ENCODE data around the gene PSPC1.
"Not testable (repeated sequence)": the region's sequence is repeated elsewhere in the genome, so short reads cannot be mapped to it uniquely, and the experiment has no call there.

PSPC1 gene

DNA sequence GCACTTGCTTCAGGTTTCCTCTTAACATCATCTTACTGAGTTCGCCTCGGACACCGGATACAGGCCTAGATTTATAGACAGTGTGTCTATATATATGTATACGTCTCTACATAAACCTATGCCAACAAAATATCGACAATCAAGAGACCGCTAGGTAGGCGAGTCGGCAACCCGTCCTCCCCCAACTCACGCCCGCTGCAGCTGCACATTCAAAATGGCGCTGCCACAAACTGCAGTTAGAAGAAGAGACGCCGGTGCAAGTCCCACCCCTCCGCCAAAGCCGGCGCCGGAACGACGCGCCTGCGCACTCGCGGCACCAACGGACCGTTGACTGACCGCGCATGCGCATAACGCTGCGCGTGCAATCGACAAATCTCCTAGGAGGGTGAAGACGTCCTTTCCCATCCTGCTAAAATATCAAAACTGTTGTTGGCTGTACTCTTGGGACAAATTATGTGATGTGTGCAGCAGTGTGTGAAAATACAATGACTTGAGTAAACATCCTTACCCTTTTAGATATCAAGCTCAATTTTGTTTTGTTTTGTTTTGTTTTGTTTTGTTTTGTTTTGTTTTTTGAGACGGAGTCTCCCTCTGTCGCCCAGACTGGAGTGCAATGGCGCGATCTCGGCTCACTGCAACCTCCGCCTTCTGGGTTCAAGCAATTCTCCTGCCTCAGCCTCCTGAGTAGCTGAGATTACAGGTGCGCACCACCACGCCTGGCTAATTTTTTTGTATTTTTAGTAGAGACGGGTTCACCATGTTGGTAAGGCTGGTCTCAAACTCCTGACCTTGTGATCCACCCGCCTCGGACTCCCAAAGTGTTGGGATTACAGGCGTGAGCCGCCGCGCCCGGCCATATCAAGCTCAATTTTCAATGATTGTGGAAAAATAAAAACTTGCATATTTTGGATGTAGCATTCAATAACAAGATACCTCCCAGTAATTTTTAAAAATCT is at the start of gene PSPC1:
PSPC1 (minus strand) TSS at position 219 of the 956 bp plus-strand sequence; CDS start at position 31, 188 bp downstream.
- peak; percentile 20 for DNase-seq

DNA sequence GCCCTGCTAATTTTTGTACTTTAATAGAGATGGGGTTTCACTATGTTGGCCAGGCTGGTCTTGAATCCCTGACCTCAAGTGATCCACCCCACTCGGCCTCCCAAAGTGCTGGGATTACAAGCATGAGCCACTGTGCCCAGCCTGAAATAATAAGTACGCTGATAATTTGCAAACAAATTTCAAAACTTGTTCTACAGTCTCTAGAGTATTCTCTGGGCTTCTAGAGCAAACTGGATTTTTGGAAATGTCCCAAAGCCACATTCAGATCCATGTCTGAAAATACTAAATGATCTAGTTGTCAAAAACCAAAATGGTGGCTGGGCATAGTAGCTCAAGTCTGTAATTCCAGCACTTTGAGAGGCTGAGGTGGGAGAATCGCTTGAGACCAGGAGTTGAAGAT is 39.9 kb upstream of the PSPC1 start:
- DNase-seq: no peak

- DNase-seq: no peak
Measured at GRCh38 chr13:19818223-19818842, 35.6 kb upstream of the PSPC1 start.

DNA sequence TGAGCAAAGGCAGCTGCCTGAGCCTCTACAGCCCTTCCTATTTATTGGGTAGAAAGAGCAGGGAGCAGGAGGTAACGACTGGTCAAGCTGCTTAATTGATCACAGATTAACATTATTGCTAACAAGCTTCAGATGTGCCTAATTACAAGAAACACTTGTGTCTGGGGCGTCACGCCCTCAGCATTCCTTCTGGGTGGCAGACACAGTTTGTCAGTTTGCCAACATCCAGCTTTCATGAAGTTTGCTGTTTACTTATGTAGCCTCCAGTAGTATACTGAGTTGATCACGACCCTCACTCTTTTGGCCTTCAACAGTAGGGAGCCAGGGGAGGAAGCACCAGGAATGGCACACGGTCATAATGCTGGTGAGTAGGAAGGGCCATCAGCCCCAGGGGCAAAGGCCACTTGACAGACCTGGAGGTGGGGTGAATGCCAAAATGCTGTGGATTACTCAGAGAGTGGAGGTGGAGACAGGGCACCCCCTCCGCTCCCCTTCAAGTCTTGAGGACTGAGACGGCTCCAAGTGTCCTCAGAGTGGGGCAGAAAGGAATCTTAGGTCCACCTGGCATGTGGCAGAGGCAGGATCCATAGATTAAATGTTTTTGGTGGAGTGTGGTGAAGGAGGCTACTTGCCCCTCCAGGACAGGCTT is 34.9 kb upstream of the PSPC1 start:
- no peak for DNase-seq

DNA sequence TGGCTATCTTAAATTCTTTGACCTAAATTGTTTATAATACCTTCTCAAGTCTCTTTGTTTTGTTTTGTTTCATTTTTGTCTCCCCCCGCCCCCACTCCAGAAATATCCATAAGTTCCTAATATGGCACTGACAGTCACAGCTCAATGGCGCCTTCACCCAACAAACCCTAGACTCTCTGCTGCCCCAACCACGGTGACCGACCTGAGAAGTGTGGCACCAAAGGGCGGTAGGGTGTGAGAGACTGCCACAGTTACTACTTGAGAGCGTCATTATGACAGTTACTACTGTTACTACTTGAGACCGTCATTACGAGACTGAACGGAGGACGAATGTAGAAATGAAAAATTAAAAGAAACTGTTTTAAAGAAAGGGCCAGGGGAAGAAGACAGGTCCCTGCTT is 34.4 kb upstream of the PSPC1 start:
- DNase-seq: no peak

DNA sequence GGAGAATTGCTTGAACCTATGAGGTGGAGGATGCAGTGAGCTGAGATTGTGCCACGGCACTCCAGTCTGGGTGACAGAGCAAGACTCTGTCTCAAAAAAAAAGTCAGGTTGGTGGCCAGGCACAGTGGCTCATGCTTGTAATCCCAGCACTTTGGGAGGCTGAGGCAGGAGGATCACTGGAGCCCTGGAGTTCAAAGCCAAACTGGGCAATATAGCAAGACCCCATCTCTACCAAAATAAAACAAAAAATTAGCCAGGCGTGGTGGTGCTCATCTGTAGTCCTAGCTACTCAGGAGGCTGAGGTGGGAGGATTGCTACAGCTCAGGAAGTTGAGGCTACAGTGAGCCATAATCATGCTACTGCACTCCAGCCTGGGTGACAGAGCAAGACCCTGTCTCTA is 33.1 kb upstream of the PSPC1 start:
- not testable (repeated sequence) for DNase-seq

DNA sequence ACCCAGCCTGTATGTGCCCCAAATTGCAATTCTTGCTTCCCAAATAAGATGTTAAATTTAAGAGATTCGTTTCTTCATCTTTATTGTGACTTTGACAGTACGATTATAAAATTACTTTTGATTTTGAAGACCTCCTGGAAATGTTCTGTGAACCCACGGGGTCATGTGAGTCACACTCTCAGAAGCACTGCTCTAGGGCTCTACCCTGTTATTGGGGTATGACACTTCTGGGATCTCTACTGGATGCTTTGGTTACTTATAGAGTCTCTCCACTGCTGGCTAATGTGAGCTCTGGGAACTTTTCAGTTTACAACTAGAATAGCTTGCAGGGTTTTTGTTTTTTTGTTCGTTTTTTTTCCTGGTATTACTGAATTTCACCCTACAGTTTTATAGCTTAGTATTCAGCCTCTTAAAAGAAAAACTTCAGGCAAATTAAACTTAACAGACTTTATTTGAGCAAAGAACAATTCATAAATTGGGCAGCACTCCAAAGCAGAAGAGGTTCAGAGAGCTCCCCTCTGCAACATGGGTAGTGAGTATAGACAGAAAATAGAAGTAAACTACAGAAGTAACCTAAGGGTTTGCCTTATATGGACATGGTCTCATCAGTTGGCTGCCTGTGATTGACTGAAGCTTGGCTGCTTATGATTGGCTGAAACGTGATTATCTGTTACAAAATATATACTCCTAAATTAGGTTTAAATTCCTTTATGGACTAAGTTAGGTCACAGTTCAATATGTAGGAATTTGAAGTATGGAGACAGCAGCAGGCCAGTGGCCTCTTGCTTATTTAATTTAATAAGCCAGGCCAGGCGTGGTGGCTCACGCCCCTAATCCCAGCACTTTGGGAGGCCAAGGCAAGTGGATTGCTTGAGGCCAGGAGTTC is 28.5 kb upstream of the PSPC1 start:
- DNase-seq: no peak

- no peak for DNase-seq
Measured at GRCh38 chr13:19810151-19810550, 27.4 kb upstream of the PSPC1 start.

DNA sequence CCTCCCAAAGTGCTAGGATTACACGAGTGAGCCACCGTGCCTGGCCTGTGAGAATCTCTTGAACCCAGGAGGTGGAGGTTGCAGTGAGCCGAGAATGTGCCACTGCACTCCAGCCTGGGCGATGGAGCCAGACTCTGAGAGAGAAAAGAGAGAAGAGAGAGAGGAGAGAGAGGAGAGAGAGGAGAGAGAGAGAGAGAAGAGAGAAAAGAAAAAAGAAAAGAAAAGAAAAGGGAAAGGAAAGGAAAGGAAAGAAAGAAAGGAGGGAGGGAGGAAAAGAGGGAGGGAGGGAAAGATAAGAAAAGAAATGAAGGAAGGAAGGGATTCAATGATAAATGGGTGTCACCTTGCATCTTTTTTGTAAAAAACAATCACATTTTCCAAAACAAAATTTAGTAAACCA is 23.0 kb upstream of the PSPC1 start:
- no peak for DNase-seq

- DNase-seq: no peak
Measured at GRCh38 chr13:19795956-19796355, 13.2 kb upstream of the PSPC1 start.

- no peak for DNase-seq
Measured at GRCh38 chr13:19794631-19795030, 11.9 kb upstream of the PSPC1 start.

DNA sequence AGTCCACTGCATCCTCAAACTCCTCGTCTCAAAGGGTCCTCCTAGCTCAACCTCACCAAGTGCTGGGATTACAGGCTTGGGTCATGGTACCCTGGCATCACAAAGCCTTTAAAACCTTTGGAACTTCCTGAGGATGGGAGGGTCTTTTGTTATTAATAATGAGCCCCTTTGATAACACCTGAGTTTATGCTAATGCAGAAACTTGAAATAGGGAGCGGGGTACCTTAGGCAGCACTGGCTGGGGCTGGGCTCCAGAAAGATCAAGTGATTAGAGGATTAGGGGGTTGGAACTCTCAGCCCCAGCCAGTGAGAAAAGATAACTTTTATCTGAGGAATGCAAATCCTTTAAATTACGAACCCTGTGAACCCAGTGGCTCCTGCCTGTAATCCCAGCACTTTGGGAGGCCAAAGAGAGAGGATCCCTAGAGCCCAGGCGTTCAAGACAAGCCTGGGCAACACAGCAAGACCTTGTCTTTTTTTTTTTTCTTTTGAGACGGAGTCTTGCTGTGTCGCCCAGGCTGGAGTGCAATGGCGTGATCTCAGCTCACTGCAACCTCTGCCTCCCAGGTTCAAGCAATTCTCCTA is 9.3 kb upstream of the PSPC1 start:
- DNase-seq: no peak

- DNase-seq: no peak
Measured at GRCh38 chr13:19782049-19782726, 557 bp downstream of the PSPC1 start.

DNA sequence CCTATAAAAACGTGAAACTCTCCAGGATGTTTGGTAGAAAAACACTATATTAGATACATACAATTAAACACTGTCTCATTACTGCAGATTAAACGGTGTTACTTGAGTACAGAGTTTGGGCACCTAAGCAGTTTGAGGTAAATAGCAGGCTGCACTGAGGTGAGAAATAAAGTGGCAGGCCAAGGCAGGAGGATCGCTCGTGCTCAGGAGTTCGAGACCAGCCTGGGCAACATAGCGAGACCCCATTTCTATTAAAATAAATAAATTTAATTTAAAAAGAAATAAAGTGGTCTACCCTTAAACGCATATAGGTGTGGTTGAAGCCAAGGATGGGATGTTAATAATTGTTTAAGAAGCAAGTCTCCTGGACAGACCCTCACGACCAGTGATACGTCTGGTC is 1.2 kb downstream of the PSPC1 start:
- no peak for DNase-seq

DNA sequence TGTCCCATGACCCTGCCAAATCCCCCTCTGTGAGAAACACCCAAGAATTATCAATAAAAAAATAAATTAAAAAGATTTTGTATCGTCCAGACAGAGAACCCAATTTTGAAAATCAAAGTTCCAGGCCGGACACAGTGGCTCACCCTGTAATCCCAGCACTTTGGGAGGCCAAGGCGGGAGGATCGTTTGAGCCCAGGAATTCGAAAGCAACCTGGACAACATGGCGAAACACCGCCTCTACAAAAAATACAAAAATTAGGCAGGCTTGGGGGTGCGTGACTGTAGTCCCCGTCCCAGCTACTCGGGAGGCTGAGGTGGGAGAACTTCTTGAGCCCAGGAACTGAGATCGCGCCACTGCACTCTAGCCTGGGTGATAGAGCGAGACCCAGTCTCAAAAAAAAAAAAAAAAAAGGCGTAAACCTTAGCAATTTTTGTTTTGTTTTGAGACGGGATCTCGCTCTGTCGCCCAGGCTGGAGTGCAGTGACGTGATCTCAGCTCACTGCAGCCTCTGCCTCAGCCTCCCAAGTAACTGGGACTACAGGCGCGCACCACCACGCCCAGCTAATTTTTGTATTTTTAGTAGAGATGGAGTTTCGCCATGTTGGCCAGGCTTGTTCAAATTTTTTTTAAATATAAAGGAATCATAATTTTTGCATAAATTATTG is 1.9 kb downstream of the PSPC1 start:
- DNase-seq: not testable (repeated sequence)

DNA sequence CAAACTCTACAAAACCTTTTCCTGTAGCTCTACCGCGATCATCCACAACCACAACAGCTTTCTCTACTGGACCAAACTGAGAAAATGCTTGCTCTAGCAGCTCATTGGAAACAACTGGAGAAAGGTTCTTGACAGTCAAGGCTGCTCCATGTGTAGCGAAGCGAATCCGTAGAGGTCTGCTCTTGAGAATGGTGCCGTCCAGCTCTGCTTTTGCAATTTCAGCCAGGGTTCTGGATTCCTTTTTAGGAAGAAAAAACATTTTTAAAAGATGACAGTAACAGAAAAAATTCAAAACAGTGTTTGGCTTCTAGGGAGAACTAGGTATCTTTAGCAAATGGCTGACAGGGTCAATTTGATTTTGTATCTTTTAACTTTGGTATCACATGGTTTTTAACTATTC is 10.4 kb downstream of the PSPC1 start:
- no peak for DNase-seq

- DNase-seq: no peak
Measured at GRCh38 chr13:19769854-19770253, 12.9 kb downstream of the PSPC1 start.

DNA sequence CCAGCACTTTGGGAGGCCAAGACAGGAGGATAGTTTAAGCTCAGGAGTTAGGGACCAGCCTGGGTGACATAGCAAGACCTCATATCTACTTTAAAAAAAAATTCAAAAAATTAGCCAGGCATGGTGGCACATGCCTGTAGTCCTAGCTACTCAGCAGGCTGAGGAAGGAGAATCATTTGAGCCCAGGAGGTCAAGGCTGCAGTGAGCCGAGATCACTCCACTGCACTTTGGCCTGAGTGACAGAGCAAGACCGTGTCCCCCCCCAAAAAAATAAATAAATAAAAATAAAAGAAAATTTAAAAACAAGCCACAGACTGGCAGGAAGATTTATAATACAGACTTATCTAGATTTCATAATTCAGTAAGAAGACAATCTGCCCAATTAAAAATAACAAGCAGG is 14.8 kb downstream of the PSPC1 start:
- DNase-seq: no peak

DNA sequence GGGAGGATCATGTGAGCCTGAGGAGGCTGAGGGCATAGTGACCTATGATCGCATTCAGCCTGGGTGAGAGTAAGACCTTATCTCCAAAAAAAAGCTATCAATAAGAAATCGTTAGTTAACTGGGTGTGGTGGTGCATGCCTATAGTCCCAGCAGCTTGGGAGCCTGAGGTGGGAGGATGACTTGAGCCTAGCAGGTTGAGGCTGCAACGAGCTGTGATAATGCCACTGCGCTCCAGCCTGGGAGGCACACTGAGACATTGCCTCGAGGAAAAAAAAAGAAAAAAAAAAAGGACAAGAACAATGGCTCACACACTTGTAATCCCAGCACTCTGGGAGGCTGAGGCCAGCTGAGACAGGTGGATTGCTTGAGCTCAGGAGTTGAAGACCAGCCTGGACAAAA is 16.2 kb downstream of the PSPC1 start:
- DNase-seq: no peak

- DNase-seq: no peak
Measured at GRCh38 chr13:19764237-19764636, 18.5 kb downstream of the PSPC1 start.

GRCh38 chr13:19763618-19764017 is 19.1 kb downstream of the PSPC1 start:
- DNase-seq: no peak
